HG03095 (cell line): ENCODE measurements around the gene ROBO3.

Source experiments
- ATAC-seq: cut with Tn5 transposase; IDR thresholded peaks from one replicate; pipeline ENCODE4 v1.9.1; 2021; ENCODE audit warnings: moderate library complexity; ENCODE audit not compliant: unreplicated experiment

Gene ROBO3

GRCh38 chr11:124865181-124865901 is at the start of gene ROBO3:
Gene ROBO3 (plus strand): TSS chr11:124865432. CDS start chr11:124865578, 146 bp downstream.
- no peak for ATAC-seq

- no peak for ATAC-seq
These were observed 48.2 kb upstream of the ROBO3 start for GRCh38 chr11:124817036-124817435.

- ATAC-seq = no peak
These were observed 43.1 kb upstream of the ROBO3 start for GRCh38 chr11:124821995-124822730.

GRCh38 chr11:124823512-124824376 is 41.5 kb upstream of the ROBO3 start:
- no peak for ATAC-seq

GRCh38 chr11:124825876-124826275 is 39.4 kb upstream of the ROBO3 start:
- ATAC-seq = no peak

GRCh38 chr11:124829986-124830385 is 35.2 kb upstream of the ROBO3 start:
- no peak for ATAC-seq

- ATAC-seq = no peak
These were observed 34.5 kb upstream of the ROBO3 start for GRCh38 chr11:124830749-124831148.

GRCh38 chr11:124831897-124832296 is 33.3 kb upstream of the ROBO3 start:
- no peak for ATAC-seq

- ATAC-seq = no peak
These were observed 32.7 kb upstream of the ROBO3 start for GRCh38 chr11:124832571-124832970.

- no peak for ATAC-seq
These were observed 30.6 kb upstream of the ROBO3 start for GRCh38 chr11:124834526-124835180.

- ATAC-seq = no peak
These were observed 29.3 kb upstream of the ROBO3 start for GRCh38 chr11:124835918-124836317.

GRCh38 chr11:124837491-124837856 is 27.8 kb upstream of the ROBO3 start:
- ATAC-seq = no peak

- ATAC-seq = no peak
These were observed 26.5 kb upstream of the ROBO3 start for GRCh38 chr11:124838805-124839127.

- ATAC-seq = no peak
These were observed 25.9 kb upstream of the ROBO3 start for GRCh38 chr11:124839128-124839971.

GRCh38 chr11:124839972-124840621 is 25.1 kb upstream of the ROBO3 start:
- no peak for ATAC-seq

GRCh38 chr11:124840666-124841065 is 24.6 kb upstream of the ROBO3 start:
- ATAC-seq = no peak

- no peak for ATAC-seq
These were observed 24.0 kb upstream of the ROBO3 start for GRCh38 chr11:124841201-124841600.

GRCh38 chr11:124841840-124842239 is 23.4 kb upstream of the ROBO3 start:
- no peak for ATAC-seq

GRCh38 chr11:124842305-124842704 is 22.9 kb upstream of the ROBO3 start:
- no peak for ATAC-seq

- ATAC-seq = no peak
These were observed 21.7 kb upstream of the ROBO3 start for GRCh38 chr11:124843616-124843910.
